Urinary bladder (tissue), 4 donors: ENCODE results near the gene F11. TPM values are rescaled to one million over a fixed set of nuclear protein-coding genes. Genes with fewer than 3 reads are reported as not detected.
"Not testable (repeated sequence)": the region's sequence is repeated elsewhere in the genome, so short reads cannot be mapped to it uniquely, and the experiment has no call there.

Experiments used
- DNase-seq: peaks from one replicate; pipeline ENCODE4 v3.0.0-alpha.2; 2015; ENCODE audit errors: extremely low spot score
- H3K27ac ChIP-seq: one replicate; pipeline ENCODE4 v1.5.1; 2013; ENCODE audit warnings: low read depth, mild to moderate bottlenecking, moderate library complexity
- H3K36me3 ChIP-seq: one replicate; pipeline ENCODE4 v1.6.1; 2013; ENCODE audit warnings: mild to moderate bottlenecking, moderate library complexity; ENCODE audit not compliant: insufficient read depth
- H3K4me1 ChIP-seq: one replicate; pipeline ENCODE4 v1.6.1; 2013; ENCODE audit warnings: mild to moderate bottlenecking, moderate library complexity; ENCODE audit not compliant: insufficient read depth
- H3K4me3 ChIP-seq: one replicate; pipeline ENCODE4 v1.5.1; 2013; ENCODE audit warnings: low read depth, low read length
- WGBS: extraction: QIAGEN DNeasy Blood & Tissue Kit; methylation state at CpG from one replicate; pipeline ENCODE4 v1.1.7; 2013; 5-methylcytosine and 5-hydroxymethylcytosine counted together
- polyA plus RNA-seq: library from polyadenylated mRNA; stranded (reverse); fragments of 200-250 nt; gene quantifications from one replicate; pipeline ENCODE4 v1.2.3, GENCODE V29; 2013
- total RNA-seq: library from RNA; depleted of rRNA; stranded (reverse); fragments of >200 nt; gene quantifications from one replicate; pipeline ENCODE4 v1.2.3, GENCODE V29; 2014
- donor health status: healthy with polysubstance abuse.
- donor health status: healthy.

Gene F11
- total and polyA plus RNA-seq, 2 donors = 0.04 TPM; not detected in 1

GRCh38 chr4:186260504-186261448 is 5.2 kb upstream of the F11 start:
- no peak for DNase-seq
- Histone ChIP-seq H3K27ac (no peak overlapping the region), H3K36me3 (no peaks in the 10 kb centered on the region), H3K4me3 (no peak overlapping the region), H3K4me1 (no peaks in the 10 kb centered on the region)
- 78% methylated on average over 12 of the region's 12 CpGs for WGBS

- Histone ChIP-seq H3K27ac (no peak overlapping the region), H3K36me3 (no peaks in the 10 kb centered on the region), H3K4me3 (no peak overlapping the region), H3K4me1 (no peaks in the 10 kb centered on the region)
- no peak for DNase-seq
- 88% methylated on average over 7 of the region's 7 CpGs for WGBS
These were observed 1.3 kb upstream of the F11 start for GRCh38 chr4:186264660-186265059.

DNA sequence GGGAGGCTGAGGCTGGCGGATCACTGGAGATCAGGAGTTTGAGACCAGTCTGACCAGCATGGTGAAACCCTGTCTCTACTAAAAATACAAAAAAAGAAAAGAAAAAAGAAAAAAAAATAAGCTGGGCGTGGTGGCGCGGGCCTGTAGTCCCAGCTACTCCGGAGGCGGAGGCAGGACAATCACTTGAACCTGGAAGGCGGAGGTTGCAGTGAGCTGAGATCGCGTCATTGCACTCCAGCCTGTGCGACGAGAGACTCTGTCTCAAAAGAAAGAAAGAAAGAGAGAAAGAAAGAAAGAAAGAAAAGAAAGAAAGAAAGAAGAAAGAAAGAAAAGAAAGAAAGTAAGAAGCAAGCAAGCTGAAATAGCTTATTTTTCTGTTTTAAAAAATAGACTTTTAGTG is 739 bp upstream of the F11 start:
- not testable (repeated sequence) for DNase-seq, H3K27ac ChIP-seq, H3K36me3 ChIP-seq, H3K4me3 ChIP-seq, H3K4me1 ChIP-seq
- WGBS = 96% methylated on average over 11 of the region's 11 CpGs

- no peaks in the 10 kb centered on the region for H3K4me1 ChIP-seq
- 27% methylated on average over 8 of the region's 8 CpGs for WGBS
- no peak overlapping the region for H3K27ac ChIP-seq
- no peak for DNase-seq
- no peaks in the 10 kb centered on the region for H3K36me3 ChIP-seq
- H3K4me3 ChIP-seq = no peak overlapping the region
These were observed 904 bp downstream of the F11 start for GRCh38 chr4:186266729-186267456.

- WGBS = 84% methylated on average over 9 of the region's 9 CpGs
- H3K36me3 ChIP-seq = no peaks in the 10 kb centered on the region
- DNase-seq = no peak
- H3K4me3 ChIP-seq = no peak overlapping the region
- H3K4me1 ChIP-seq = no peaks in the 10 kb centered on the region
- no peak overlapping the region for H3K27ac ChIP-seq
These were observed 5.2 kb downstream of the F11 start for GRCh38 chr4:186271081-186271678.

- Histone ChIP-seq H3K27ac (no peak overlapping the region), H3K4me1 (no peaks in the 10 kb centered on the region), H3K36me3 (no peaks in the 10 kb centered on the region), H3K4me3 (no peak overlapping the region)
- WGBS = 69% methylated on average over 4 of the region's 4 CpGs
- no peak for DNase-seq
These were observed 6.9 kb downstream of the F11 start for GRCh38 chr4:186272699-186273391.

DNA sequence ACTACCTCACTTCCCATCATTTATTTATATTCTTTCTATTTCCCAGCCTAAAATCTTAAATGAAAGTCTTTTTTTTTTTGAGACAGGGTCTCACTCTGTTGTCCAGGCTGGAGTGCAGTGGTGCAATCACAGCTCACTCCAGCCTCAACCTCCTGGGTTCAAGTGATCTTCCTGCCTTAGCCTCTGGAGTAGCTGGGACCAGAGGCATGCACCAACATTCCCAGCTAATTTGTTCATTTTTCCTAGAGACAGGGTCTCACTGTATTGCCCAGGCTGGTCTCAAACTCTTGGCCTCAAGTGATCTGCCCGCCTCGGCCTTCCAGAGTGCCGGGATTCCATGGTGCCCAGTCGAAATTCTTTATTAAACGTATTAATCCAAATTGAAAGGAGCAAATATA is 7.4 kb downstream of the F11 start:
- not testable (repeated sequence) for DNase-seq, H3K27ac ChIP-seq, H3K4me1 ChIP-seq, H3K4me3 ChIP-seq, H3K36me3 ChIP-seq
- 95% methylated on average over 5 of the region's 5 CpGs for WGBS

DNA sequence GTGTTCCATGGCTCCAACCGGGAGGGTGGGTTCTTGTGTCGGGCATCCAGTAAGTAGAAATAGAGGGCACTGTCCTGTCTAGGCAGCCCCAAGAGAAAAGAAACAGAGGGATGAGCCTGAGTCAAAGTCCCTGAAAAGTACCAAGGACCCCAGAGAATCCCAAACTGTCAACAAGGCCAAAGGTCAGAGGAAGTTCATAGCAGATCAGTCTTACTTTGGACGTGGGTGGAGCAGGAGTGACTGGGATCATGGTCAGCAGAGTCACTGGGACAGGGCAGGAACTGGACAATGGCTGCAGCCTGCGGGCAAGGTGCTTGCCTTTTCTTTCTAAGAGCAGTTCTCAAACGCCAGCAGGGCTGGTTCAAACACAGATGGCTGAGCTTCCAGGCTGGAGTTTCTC is 17.3 kb downstream of the F11 start:
- H3K27ac ChIP-seq = no peak overlapping the region
- H3K4me1 ChIP-seq = no peaks in the 10 kb centered on the region
- H3K36me3 ChIP-seq = no peaks in the 10 kb centered on the region
- H3K4me3 ChIP-seq = no peak overlapping the region
- 84% methylated on average over 5 of the region's 5 CpGs for WGBS
- DNase-seq = no peak

- H3K4me1 ChIP-seq = no peaks in the 10 kb centered on the region
- no peak overlapping the region for H3K27ac ChIP-seq
- no peak for DNase-seq
- no peaks in the 10 kb centered on the region for H3K36me3 ChIP-seq
- no peak overlapping the region for H3K4me3 ChIP-seq
- 90% methylated on average over 12 of the region's 12 CpGs for WGBS
These were observed 19.2 kb downstream of the F11 start for GRCh38 chr4:186285147-186285546.

DNA sequence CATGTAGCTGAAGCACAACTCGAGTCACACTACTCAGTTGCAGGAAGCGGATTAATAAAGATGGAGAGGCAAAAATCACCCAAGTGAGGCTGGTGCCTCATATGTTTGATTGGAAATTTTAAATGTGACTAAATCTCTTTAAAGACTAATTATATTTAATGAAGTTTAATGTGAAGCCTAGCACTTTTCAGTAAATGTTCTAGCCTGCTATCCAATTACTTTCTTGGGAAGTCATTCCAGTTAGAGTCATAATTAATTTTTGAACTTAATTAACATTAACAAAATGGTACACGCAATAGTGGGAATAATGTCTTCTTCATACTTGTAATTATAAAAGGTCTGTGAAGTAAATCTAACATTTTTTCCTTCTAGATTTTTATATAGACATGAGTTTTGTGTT is 20.6 kb downstream of the F11 start:
- Histone ChIP-seq H3K36me3 (no peaks in the 10 kb centered on the region), H3K4me3 (no peak overlapping the region), H3K27ac (no peak overlapping the region), H3K4me1 (no peaks in the 10 kb centered on the region)
- DNase-seq = no peak
- 94% methylated on average over 3 of the region's 3 CpGs for WGBS

GRCh38 chr4:186291256-186291890 is 25.4 kb downstream of the F11 start:
- Histone ChIP-seq H3K27ac (no peak overlapping the region), H3K36me3 (no peaks in the 10 kb centered on the region), H3K4me3 (no peak overlapping the region), H3K4me1 (no peaks in the 10 kb centered on the region)
- 76% methylated on average over 10 of the region's 10 CpGs for WGBS
- no peak for DNase-seq

DNA sequence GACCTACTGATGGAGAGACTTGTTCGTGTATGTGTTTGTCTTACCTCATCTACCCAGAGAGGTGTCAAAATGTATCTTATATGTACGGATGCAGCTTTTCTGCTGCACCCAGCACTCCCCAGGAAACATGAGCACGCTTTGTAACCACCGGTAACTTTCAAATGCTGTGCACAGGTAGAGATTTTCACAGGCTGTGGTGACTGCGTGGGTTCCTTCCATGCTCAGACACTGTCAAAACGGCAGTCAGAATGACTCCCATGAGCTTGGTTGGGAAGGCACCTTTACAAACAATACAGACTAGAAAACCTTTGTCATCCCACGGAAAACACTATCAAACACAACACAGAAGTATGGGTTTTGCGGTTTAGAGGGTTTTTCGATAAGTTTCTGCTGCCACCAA is 28.2 kb downstream of the F11 start:
- H3K36me3 ChIP-seq = no peaks in the 10 kb centered on the region
- no peak overlapping the region for H3K27ac ChIP-seq
- DNase-seq = no peak
- WGBS = 88% methylated on average over 9 of the region's 9 CpGs
- H3K4me3 ChIP-seq = no peak overlapping the region
- H3K4me1 ChIP-seq = no peaks in the 10 kb centered on the region

GRCh38 chr4:186296481-186296880 is 30.5 kb downstream of the F11 start:
- no peak for DNase-seq
- WGBS = 50% methylated on average over 4 of the region's 4 CpGs
- Histone ChIP-seq H3K36me3 (no peaks in the 10 kb centered on the region), H3K27ac (no peak overlapping the region), H3K4me3 (no peak overlapping the region), H3K4me1 (no peaks in the 10 kb centered on the region)
